Tongue (tissue), 2 donors: ENCODE measurements around the gene C1D. TPM values are rescaled to one million over a fixed set of nuclear protein-coding genes. Genes with fewer than 3 reads are reported as not detected.

Source experiments
- DNase-seq: peaks from one replicate; pipeline ENCODE4 v3.0.0-alpha.2; 2015
- total RNA-seq: library from RNA; depleted of rRNA; stranded (reverse); fragments of >200 nt; gene quantifications from one replicate; pipeline ENCODE4 v1.2.3, GENCODE V29; 2014

C1D gene
- total RNA-seq, 1 donor from 2014 or later, result 54.8 TPM

- no peak for DNase-seq
These were observed 5.0 kb downstream of the C1D start for GRCh38 chr2:68057658-68058396.

- no peak for DNase-seq
These were observed 9.9 kb downstream of the C1D start for GRCh38 chr2:68052717-68053422.

- DNase-seq, result no peak
These were observed 12.5 kb downstream of the C1D start for GRCh38 chr2:68050353-68050752.

GRCh38 chr2:68046642-68047240, 16.1 kb downstream of the C1D start:
- DNase-seq, result no peak

- no peak for DNase-seq
These were observed 16.6 kb downstream of the C1D start for GRCh38 chr2:68046224-68046623.

- DNase-seq, result peak; percentile 18
These were observed 17.5 kb downstream of the C1D start for GRCh38 chr2:68045342-68045741.

- DNase-seq, result no peak
These were observed 18.7 kb downstream of the C1D start for GRCh38 chr2:68044099-68044498.

GRCh38 chr2:68043695-68044094, 19.1 kb downstream of the C1D start:
- no peak for DNase-seq

GRCh38 chr2:68043032-68043431, 19.8 kb downstream of the C1D start:
- no peak for DNase-seq

GRCh38 chr2:68041704-68042245, 21.0 kb downstream of the C1D start:
- DNase-seq, result no peak

GRCh38 chr2:68040078-68040477, 22.7 kb downstream of the C1D start:
- no peak for DNase-seq

GRCh38 chr2:68039317-68039716, 23.5 kb downstream of the C1D start:
- DNase-seq, result no peak

GRCh38 chr2:68032702-68033101, 30.1 kb downstream of the C1D start:
- no peak for DNase-seq

GRCh38 chr2:68031542-68032160, 31.2 kb downstream of the C1D start:
- DNase-seq, result peak; percentile 85

- DNase-seq, result no peak
These were observed 31.8 kb downstream of the C1D start for GRCh38 chr2:68031043-68031442.

GRCh38 chr2:68030529-68030928, 32.3 kb downstream of the C1D start:
- DNase-seq, result no peak

GRCh38 chr2:68027959-68028358, 34.8 kb downstream of the C1D start:
- DNase-seq, result no peak

GRCh38 chr2:68024450-68024849, 38.4 kb downstream of the C1D start:
- DNase-seq, result no peak

- no peak for DNase-seq
These were observed 38.9 kb downstream of the C1D start for GRCh38 chr2:68023904-68024303.

GRCh38 chr2:68018727-68019126, 44.1 kb downstream of the C1D start:
- DNase-seq, result no peak

GRCh38 chr2:68009526-68009925, 53.3 kb downstream of the C1D start:
- no peak for DNase-seq

GRCh38 chr2:68000170-68000825, 62.5 kb downstream of the C1D start:
- DNase-seq, result no peak
